ENCODE measurements around the gene HCK.

DNA sequence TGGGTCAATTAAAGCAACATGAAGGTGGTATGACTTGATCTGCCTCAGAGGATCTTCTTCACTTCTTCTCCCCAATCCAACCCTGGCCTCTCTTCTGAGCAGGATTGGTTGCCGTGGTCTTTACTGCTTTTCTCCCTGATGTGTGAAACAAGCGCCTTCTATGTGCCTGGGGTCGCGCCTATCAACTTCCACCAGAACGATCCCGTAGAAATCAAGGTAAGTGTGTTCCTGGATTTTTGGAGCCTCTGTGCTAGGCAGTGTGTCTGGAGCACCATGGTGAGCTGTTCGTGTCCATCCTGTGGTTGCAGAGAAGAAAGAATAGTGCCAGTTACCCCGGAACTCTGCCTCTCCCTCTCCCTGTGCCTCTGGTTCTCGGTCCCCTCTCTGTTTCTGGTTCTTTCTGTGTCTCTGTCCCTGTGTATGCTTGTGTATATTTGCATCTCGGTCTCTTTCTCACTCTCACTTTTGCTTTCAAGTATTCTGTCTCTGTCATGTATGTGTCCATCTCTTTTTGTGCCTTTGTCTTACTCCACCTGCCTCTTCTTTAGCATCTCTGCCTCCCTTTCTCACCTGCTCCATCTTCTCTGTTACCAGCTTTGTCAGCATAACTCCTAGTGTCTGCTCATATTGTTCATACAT lies 81.0 kb downstream of the HCK start:
- TF ChIP-seq CTCF (IDR thresholded peaks at IDR 0.05; ENCODE audit: borderline replicate concordance, extremely low read depth, low read length, poor library complexity, severe bottlenecking), result no peak
- no peak for TF ChIP-seq EZH2 (IDR thresholded peaks at IDR 0.05; ENCODE audit: borderline replicate concordance, low read depth, low read length, severe bottlenecking)
